ENCODE results near the gene EPGN. TPM values are rescaled to one million over a fixed set of nuclear protein-coding genes. Genes with fewer than 3 reads are reported as not detected.

The EPGN gene, protein sequence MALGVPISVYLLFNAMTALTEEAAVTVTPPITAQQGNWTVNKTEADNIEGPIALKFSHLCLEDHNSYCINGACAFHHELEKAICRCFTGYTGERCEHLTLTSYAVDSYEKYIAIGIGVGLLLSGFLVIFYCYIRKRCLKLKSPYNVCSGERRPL
- not detected in 2 replicates for total RNA-seq

DNA sequence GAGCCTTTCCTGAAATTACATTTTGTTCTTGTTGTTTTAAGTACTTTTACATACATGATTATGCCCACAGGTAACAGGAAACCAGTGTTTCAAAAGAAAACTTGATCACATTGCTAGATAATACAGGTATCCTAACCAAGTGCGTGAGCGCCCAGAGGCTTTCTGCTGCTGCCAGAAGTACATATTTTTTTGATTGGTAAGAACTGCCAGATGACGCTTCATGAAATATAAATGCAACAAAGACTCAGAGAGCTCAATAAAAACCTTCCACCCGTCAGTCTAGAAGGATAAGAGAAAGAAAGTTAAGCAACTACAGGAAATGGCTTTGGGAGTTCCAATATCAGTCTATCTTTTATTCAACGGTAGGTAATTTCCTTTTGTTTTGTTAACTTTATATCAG, at the start of gene EPGN:
Gene EPGN (plus strand): TSS at position 256 of the 400 bp plus-strand sequence. CDS start 64 bp downstream, at position 320.

DNA sequence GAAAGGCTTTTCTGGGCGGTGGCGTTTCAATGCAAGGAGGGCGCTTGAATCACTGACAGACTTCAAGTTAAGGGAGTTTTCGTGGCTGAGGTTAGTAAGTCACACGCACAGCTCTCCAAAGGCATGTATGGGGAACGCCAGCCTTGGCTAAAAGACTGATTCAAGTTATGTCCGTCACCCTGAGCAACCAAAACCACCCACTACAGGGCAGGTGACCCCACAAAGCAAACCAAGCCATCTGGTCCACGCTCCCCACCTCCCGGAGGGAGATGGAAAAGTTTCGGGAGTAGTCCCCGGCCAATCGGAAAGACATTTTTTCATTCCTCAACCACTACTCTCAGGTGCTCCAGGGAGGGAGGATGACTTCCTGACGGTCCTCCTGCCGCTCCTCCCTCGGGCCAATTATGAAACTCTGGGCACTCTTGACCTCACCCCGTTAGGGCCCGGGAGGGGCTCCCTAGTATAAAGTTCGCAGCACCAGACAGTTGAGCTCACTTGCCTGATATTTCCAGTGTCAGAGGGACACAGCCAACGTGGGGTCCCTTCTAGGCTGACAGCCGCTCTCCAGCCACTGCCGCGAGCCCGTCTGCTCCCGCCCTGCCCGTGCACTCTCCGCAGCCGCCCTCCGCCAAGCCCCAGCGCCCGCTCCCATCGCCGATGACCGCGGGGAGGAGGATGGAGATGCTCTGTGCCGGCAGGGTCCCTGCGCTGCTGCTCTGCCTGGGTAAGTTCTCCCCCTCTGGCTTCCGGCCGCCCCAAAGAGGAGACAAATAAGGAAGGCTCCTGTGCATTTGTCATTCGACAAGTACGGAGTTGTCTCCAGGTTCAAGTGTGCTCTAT, 56.6 kb downstream of the EPGN start, which contains the start of gene EREG:
Gene EREG (plus strand): TSS at position 494 of the 840 bp plus-strand sequence. CDS start 164 bp downstream, at position 658.

Other genes with a start within 250 kb of the EPGN start
- 21.5 and 22.8 TPM in 2 replicates for gene CXCL2, start 209.3 kb upstream of the EPGN start, total RNA-seq
- 6.9 and 8.5 TPM in 2 replicates for gene MTHFD2L, start 150.4 kb upstream of the EPGN start, total RNA-seq
- gene EREG, start 56.7 kb downstream of the EPGN start, total RNA-seq = 21.5 and 126 TPM in 2 replicates
- 129 and 894 TPM in 2 replicates for gene AREG, start 136.7 kb downstream of the EPGN start, total RNA-seq

All from epithelial cell of alveolus of lung (primary cell).